Skeletal muscle tissue (tissue), 4 donors: ENCODE results near the gene SLC17A1. TPM values are rescaled to one million over a fixed set of nuclear protein-coding genes. Genes with fewer than 3 reads are reported as not detected.
"Not testable (repeated sequence)": the region's sequence is repeated elsewhere in the genome, so short reads cannot be mapped to it uniquely, and the experiment has no call there.

ENCODE experiments used
- H3K27ac ChIP-seq: one replicate; pipeline ENCODE4 v1.7.0; 2013; ENCODE audit warnings: mild to moderate bottlenecking, low read depth, low read length, inconsistent platforms
- H3K27me3 ChIP-seq, 3 donors: one replicate each; pipeline ENCODE4 v1.7.0; 2013; ENCODE audit warnings: low read length in 3 of 3; ENCODE audit not compliant: control insufficient read depth in 3 of 3, insufficient read depth in 3 of 3
- H3K36me3 ChIP-seq, 3 donors: one replicate each; pipeline ENCODE4 v1.7.0; 2013; ENCODE audit warnings: low read length in 3 of 3; ENCODE audit not compliant: control insufficient read depth in 3 of 3, insufficient read depth in 3 of 3
- H3K4me1 ChIP-seq, 3 donors: one replicate each; pipeline ENCODE4 v1.7.0; 2013; ENCODE audit warnings: low read length in 3 of 3, mild to moderate bottlenecking in 3 of 3; ENCODE audit not compliant: control insufficient read depth in 3 of 3, insufficient read depth in 3 of 3
- H3K4me3 ChIP-seq, 3 donors: one replicate each; pipeline ENCODE4 v1.7.0; 2013; ENCODE audit warnings: low read length in 3 of 3
- H3K9ac ChIP-seq, 3 donors: one replicate each; pipeline ENCODE4 v1.7.0; 2013; ENCODE audit warnings: low read length in 3 of 3, mild to moderate bottlenecking in 3 of 3, moderate library complexity in 2 of 3, low read depth in 1 of 3
- H3K9me3 ChIP-seq, 3 donors: one replicate each; pipeline ENCODE4 v1.7.0; 2013; ENCODE audit warnings: low read length in 3 of 3; ENCODE audit not compliant: control insufficient read depth in 3 of 3
- total RNA-seq: library from RNA; depleted of rRNA; stranded (reverse); fragments of >200 nt; gene quantifications from one replicate; pipeline ENCODE4 v1.2.3, GENCODE V29; 2014
- donor health status: Osteomylitis.

SLC17A1 gene
- total RNA-seq, 1 donor from 2014 or later, result not detected

DNA sequence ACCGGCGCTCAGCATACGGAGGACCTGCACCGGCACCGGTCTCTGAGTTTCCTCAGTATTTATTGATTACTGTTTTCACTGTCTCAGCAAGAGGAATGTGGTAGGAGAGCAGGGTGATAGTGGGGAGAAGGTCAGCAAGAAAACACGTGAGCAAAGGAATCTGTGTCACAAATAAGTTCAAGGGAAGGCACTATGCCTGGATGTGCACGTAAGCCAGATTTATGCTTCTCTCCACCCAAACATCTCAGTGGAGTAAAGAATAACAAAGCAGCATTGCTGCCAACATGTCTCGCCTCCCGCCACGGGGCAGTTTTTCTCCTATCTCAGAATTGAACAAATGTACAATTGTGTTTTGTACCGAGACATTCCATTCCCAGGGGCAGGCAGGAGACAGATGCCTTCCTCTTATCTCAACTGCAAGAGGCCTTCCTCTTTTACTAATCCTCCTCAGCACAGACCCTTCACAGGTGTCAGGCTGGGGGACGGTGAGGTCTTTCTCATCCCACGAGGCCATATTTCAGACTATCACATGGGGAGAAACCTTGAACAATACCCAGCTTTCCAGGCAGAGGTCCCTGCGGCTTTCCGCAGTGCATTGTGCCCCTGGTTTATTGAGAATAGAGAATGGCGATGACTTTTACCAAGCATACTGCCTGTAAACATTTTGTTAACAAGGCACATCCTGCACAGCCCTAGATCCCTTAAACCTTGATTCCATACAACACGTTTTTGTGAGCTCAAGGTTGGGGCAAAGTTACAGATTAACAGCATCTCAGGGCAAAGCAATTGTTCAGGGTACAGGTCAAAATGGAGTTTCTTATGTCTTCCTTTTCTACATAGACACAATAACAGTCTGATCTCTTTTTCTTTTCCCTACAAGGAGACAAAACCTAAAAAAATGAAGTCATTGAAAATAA, 83.0 kb downstream of the SLC17A1 start:
- H3K36me3 ChIP-seq, H3K27me3 ChIP-seq, H3K9ac ChIP-seq, H3K27ac ChIP-seq, H3K4me1 ChIP-seq, H3K9me3 ChIP-seq, H3K4me3 ChIP-seq: not testable (repeated sequence)

DNA sequence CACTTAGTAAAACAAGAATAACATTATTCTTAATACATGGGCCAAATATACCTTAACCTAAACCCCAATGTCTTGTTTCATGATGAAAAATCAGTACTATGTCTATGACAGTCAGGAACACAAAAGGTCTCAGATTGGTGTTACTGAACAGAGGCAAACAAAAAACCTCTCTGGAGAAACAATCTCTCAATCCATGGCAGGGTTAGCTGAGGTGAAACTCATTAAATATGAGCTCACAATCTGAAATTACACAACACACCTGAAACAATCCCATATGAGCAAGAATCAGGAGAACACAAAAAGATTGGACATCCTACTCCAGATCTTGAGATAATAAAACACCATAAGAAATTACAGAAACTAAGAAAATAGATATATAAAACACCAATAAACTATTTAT, 83.8 kb downstream of the SLC17A1 start:
- no peak overlapping the region for H3K9ac ChIP-seq
- no peaks in the 10 kb centered on the region for H3K9me3 ChIP-seq
- H3K27me3 ChIP-seq, result no peaks in the 10 kb centered on the region
- no peak overlapping the region for H3K27ac ChIP-seq
- H3K36me3 ChIP-seq, result no peaks in the 10 kb centered on the region
- H3K4me3 ChIP-seq, result no peak overlapping the region
- no peaks in the 10 kb centered on the region for H3K4me1 ChIP-seq

DNA sequence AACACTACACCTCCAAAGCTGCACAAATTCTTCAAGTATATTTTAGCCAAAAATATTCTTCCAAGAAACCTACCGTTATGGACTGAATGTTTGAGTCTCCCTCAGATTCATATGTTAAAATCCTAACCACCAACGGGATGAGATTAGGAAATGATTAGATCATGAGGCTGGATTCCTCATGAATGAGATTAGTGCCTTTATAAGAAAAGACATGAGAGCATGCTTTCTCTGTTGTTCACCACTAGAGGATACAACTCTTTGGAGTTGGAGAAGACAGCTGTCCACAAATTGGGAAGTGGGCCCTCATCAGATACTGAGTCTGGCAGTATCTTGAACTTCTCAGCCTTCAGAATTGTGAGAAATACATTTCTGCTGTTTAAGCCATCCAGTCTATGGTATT, 84.4 kb downstream of the SLC17A1 start:
- no peaks in the 10 kb centered on the region for H3K9me3 ChIP-seq
- no peaks in the 10 kb centered on the region for H3K36me3 ChIP-seq
- H3K4me1 ChIP-seq, result no peaks in the 10 kb centered on the region
- no peak overlapping the region for H3K4me3 ChIP-seq
- H3K27me3 ChIP-seq, result no peaks in the 10 kb centered on the region
- no peak overlapping the region for H3K27ac ChIP-seq
- H3K9ac ChIP-seq, result no peak overlapping the region

DNA sequence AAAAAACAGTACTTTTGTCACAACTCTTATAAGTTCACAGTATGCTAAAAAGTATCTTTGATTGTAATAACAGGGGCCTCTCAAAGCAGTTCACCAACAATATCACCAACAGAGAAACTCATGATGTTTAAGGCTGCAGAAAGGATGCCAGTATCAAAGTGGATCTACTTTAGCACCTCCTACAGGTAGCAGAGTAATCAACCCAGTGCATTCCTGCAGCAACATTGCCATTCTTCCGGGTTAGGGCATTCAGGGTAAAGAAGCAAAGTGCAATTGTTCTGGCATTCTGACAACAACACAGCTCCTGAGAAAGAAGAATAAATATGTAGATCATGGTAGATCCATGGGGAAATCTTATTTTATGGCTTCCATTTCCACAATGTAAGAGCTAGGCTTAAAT, 84.9 kb downstream of the SLC17A1 start:
- no peak overlapping the region for H3K4me3 ChIP-seq
- H3K27ac ChIP-seq, result no peak overlapping the region
- H3K9me3 ChIP-seq, result no peaks in the 10 kb centered on the region
- no peaks in the 10 kb centered on the region for H3K4me1 ChIP-seq
- H3K36me3 ChIP-seq, result no peaks in the 10 kb centered on the region
- H3K9ac ChIP-seq, result no peak overlapping the region
- H3K27me3 ChIP-seq, result no peaks in the 10 kb centered on the region

DNA sequence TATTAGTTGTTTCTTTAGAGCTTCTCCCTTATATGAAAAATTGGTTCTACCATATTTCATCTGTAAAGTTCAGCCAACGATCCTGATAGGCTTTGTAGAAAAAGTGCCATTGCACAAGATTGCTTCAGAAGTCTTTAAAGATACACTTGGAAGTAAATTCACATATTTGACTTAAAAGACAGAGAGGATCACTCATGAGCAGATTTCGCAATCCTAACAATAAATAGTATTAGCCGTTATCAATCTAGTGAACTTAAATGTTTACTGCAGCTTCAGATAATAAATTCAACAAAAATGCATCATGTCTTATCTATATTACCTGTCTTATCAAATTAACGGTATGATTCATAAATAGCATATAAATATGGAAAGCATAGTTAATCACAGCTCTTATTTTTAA, 86.0 kb downstream of the SLC17A1 start:
- H3K27me3 ChIP-seq, result no peaks in the 10 kb centered on the region
- H3K27ac ChIP-seq, result no peak overlapping the region
- no peaks in the 10 kb centered on the region for H3K9me3 ChIP-seq
- H3K4me3 ChIP-seq, result no peak overlapping the region
- no peaks in the 10 kb centered on the region for H3K36me3 ChIP-seq
- no peak overlapping the region for H3K9ac ChIP-seq
- no peaks in the 10 kb centered on the region for H3K4me1 ChIP-seq

DNA sequence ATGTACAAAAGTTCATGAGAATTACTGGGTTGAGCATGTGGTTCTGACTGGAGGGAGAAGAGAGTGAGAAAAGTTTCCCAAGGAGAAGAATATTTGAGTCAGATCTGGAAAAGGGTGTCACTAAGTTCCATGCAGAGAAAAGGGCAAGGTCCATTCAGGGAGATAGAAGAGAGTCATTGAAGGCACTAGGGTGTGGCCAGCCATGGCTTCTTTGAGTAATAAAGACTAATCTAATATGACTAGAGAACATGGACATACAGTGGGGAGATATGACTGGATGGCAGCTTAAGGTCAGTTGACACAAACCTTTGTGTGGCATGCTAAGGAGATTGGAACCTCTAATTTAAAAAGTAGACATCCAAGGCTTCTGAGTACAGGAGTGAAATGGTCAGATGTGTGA, 88.0 kb downstream of the SLC17A1 start:
- no peaks in the 10 kb centered on the region for H3K36me3 ChIP-seq
- no peaks in the 10 kb centered on the region for H3K27me3 ChIP-seq
- no peak overlapping the region for H3K27ac ChIP-seq
- no peak overlapping the region for H3K4me3 ChIP-seq
- no peaks in the 10 kb centered on the region for H3K9me3 ChIP-seq
- no peak overlapping the region for H3K9ac ChIP-seq
- H3K4me1 ChIP-seq, result no peaks in the 10 kb centered on the region

DNA sequence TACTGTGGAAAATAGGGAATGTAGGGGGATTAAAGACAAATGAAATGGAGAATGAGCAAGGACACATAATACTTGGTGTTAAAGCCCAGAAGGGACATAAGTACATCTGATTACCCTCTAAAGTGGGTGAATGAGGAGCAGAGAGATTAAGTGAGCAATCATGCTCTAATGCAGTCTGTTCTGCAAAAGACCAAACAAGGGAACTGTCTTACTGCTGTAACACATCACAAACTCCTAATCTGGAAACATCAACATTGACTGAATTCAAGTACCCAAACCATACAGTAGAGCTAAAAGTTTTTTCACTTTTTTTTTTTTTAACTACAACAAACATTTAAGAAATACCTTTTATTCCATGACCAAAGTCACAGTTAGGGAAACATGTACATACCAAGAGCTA, 96.6 kb downstream of the SLC17A1 start:
- no peak overlapping the region for H3K9ac ChIP-seq
- no peaks in the 10 kb centered on the region for H3K36me3 ChIP-seq
- peaks cover 0 to 6% (median 2%) of the 10 kb centered on the region in 3 donors for H3K9me3 ChIP-seq
- H3K4me3 ChIP-seq, result no peak overlapping the region
- H3K27ac ChIP-seq, result no peak overlapping the region
- H3K4me1 ChIP-seq, result no peaks in the 10 kb centered on the region
- H3K27me3 ChIP-seq, result peaks cover 0 to 5% (median 3%) of the 10 kb centered on the region in 3 donors

Other genes with a start within 250 kb of the SLC17A1 start
- gene SCGN, start 179.8 kb downstream of the SLC17A1 start, total RNA-seq, result 1.0 TPM
- gene SLC17A4, start 77.3 kb downstream of the SLC17A1 start, total RNA-seq, result not detected
- not detected for gene SLC17A3, start 42.2 kb upstream of the SLC17A1 start, total RNA-seq
- not detected for gene SLC17A2, start 98.6 kb upstream of the SLC17A1 start, total RNA-seq
- 5.2 TPM for gene TRIM38, start 130.8 kb upstream of the SLC17A1 start, total RNA-seq